ENCODE data around the gene CALU.

Gene CALU

DNA sequence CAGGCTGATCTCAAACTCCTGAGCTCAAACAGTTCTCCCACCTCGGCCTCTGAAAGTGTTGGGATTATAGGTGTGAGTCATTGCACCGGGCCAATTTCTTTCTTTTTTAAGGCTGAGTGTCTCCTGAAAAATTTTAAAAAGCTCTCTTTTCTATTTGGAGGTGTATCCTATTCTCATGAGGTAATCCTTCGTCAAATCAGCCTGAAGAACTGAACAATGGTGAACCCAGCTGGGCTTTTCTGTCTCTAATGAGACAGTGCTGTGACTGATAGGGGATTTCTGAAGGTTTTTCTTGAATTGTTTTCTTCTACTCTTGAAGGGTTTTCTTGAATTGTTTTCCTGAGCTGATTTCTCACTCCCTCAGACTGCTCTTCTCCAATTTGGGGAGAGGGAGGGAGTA is 30.9 kb upstream of the CALU start:
- no peak overlapping the region for H3K4me3 ChIP-seq (ENCODE audit: low read depth, low read length)
- TF ChIP-seq, protein P1, sequence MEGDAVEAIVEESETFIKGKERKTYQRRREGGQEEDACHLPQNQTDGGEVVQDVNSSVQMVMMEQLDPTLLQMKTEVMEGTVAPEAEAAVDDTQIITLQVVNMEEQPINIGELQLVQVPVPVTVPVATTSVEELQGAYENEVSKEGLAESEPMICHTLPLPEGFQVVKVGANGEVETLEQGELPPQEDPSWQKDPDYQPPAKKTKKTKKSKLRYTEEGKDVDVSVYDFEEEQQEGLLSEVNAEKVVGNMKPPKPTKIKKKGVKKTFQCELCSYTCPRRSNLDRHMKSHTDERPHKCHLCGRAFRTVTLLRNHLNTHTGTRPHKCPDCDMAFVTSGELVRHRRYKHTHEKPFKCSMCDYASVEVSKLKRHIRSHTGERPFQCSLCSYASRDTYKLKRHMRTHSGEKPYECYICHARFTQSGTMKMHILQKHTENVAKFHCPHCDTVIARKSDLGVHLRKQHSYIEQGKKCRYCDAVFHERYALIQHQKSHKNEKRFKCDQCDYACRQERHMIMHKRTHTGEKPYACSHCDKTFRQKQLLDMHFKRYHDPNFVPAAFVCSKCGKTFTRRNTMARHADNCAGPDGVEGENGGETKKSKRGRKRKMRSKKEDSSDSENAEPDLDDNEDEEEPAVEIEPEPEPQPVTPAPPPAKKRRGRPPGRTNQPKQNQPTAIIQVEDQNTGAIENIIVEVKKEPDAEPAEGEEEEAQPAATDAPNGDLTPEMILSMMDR (IDR thresholded peaks at IDR 0.05; ENCODE audit: low read depth, low read length), result no peak
- in situ Hi-C loops (cut with HindIII; ENCODE audit: low sequenced_read_pairs), result no loop called here
- DNase-seq (ENCODE audit: low read depth, low spot score), result no peak

DNA sequence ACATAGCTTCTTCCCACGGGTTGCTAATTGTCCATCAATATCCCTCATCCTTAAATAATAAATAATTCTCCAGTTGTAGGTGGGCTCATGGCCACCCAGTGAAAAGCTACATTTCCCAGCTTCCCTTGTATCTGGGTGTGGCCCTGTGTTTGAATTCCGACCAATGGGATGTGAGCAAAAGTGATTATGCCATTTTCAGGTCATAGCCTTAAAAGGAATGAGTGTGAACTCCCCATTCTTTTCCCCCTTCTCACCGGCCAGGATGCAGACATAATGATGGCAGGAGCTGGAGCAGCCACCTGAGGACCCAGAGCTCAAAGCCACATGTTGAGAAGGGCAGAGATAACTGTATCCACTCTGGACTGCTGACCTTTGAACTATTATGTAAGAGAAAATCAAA is 30.3 kb upstream of the CALU start:
- TF ChIP-seq, protein P1 (IDR thresholded peaks at IDR 0.05; ENCODE audit: low read depth, low read length), result no peak
- in situ Hi-C loops (cut with HindIII; ENCODE audit: low sequenced_read_pairs), result no loop called here

DNA sequence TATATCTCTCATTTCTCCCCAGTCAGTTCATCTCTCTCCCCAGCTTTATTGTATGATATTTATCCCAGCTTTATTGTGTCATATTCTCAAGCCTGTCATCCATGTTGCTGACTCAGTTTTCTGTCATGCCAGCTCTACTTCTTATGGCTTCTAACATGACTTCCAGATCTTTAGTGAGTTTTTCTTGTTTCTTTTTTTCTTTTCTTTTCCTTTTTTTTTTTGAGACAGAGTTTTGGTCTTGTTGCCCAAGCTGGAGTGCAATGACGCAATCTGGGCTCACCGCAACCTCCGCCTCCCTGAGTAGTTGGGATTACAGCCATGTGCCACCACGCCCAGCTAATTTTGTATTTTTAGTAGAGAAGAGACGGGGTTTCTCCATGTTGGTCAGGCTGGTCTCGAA is 28.7 kb upstream of the CALU start:
- no peak overlapping the region for H3K4me3 ChIP-seq (ENCODE audit: low read depth, low read length)
- in situ Hi-C loops (cut with HindIII; ENCODE audit: low sequenced_read_pairs), result no loop called here
- TF ChIP-seq, protein P1 (IDR thresholded peaks at IDR 0.05; ENCODE audit: low read depth, low read length), result no peak
- DNase-seq (ENCODE audit: low read depth, low spot score), result no peak

More for the DNA sequence above, 30.3 kb upstream of the CALU start:
- no peak overlapping the region for H3K4me3 ChIP-seq (ENCODE audit: low read depth, low read length)
- DNase-seq (ENCODE audit: low read depth, low spot score), result no peak

- no peak for DNase-seq (ENCODE audit: low read depth, low spot score)
- in situ Hi-C loops (cut with HindIII; ENCODE audit: low sequenced_read_pairs), result no loop called here
- no peak overlapping the region for H3K4me3 ChIP-seq (ENCODE audit: low read depth, low read length)
- TF ChIP-seq, protein P1 (IDR thresholded peaks at IDR 0.05; ENCODE audit: low read depth, low read length), result no peak
These were observed 25.4 kb upstream of the CALU start for GRCh38 chr7:128713794-128714193.

DNA sequence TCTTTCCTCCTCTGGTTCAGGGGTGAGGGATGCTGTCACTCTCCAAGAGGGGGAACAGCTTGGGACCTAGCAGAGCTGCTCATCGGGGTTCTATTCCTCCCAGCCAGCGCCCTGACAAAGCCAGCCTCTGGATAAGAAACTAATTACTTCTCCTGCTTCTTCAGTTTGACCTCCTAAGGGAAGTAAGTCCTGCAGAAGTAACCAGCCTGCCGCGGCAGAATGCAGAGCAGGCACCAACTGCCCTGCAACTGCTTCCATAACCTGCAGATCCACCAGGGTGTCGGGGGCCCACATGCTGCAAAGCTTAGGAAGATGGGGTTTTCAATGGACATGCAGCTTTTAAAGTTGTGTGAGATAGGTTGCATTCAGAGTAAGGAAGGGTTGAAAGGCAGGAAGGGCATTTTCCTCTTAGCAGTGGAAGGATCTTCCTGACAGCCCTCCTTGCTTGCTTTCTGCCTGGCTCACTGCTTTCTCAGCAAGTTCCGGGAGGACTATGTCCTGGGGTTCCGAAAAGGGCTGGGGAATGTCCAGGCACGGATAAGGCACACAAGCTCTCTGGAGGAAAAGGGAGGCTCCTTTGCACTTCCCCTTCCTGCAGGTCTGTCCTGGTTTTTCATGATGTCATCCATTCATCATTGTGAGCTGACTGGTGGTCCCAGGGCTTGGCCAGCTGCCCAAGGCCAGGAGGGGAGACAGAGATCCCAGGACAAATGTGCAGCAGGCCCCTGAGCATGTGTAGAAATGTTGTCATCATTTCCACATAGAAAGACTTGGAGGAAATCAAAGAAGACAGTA is 24.3 kb upstream of the CALU start:
- no peak overlapping the region for H3K4me3 ChIP-seq (ENCODE audit: low read depth, low read length)
- in situ Hi-C loops (cut with HindIII; ENCODE audit: low sequenced_read_pairs), result no loop called here
- no peak for DNase-seq (ENCODE audit: low read depth, low spot score)
- TF ChIP-seq, protein P1 (IDR thresholded peaks at IDR 0.05; ENCODE audit: low read depth, low read length), result no peak

GRCh38 chr7:128718967-128719642 is 20.1 kb upstream of the CALU start:
- in situ Hi-C loops (cut with HindIII; ENCODE audit: low sequenced_read_pairs), result no loop called here
- DNase-seq (ENCODE audit: low read depth, low spot score), result no peak
- TF ChIP-seq, protein P1 (IDR thresholded peaks at IDR 0.05; ENCODE audit: low read depth, low read length), result no peak
- H3K4me3 ChIP-seq (ENCODE audit: low read depth, low read length), result no peak overlapping the region
